Occipital lobe (tissue), 2 donors: ENCODE measurements around the gene SLC22A12. TPM values are rescaled to one million over a fixed set of nuclear protein-coding genes. Genes with fewer than 3 reads are reported as not detected.
"Not testable (repeated sequence)": the region's sequence is repeated elsewhere in the genome, so short reads cannot be mapped to it uniquely, and the experiment has no call there.

Source experiments
- DNase-seq: peaks from one replicate; lab custom pipeline; 2025; lab: John Stamatoyannopoulos, UW
- total RNA-seq: library from RNA; depleted of rRNA; stranded (reverse); fragments of >200 nt; gene quantifications from one replicate; pipeline ENCODE4 v1.2.3, GENCODE V29; 2014

Gene SLC22A12
- total RNA-seq: not detected

DNA sequence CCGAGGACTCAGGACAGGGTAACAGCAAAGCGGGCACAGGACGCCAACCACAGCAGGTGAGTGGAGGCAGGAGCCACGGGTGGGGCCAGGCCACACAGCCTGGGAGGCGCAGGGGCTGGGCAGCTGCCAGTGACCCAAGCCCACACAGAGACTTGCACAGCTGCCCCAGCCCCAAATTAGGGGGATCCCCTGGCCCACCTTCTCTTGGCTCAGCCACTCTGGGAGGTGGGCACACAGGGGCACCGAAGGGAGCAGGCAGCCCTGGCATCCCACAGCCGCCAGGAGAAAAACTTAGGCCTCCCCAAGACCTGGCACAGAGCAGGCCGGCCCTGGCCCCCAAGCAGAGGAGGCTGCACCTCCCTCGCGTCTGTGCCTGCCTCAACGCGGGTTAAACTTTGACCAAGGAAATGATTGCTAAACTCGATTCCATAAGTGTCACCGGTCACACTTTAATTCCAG lies at the start of gene SLC22A12:
TSS of gene SLC22A12 (plus strand) at position 458 of the 459 bp plus-strand sequence. CDS start 337 bp downstream, outside the sequence.
- no peak for DNase-seq

DNA sequence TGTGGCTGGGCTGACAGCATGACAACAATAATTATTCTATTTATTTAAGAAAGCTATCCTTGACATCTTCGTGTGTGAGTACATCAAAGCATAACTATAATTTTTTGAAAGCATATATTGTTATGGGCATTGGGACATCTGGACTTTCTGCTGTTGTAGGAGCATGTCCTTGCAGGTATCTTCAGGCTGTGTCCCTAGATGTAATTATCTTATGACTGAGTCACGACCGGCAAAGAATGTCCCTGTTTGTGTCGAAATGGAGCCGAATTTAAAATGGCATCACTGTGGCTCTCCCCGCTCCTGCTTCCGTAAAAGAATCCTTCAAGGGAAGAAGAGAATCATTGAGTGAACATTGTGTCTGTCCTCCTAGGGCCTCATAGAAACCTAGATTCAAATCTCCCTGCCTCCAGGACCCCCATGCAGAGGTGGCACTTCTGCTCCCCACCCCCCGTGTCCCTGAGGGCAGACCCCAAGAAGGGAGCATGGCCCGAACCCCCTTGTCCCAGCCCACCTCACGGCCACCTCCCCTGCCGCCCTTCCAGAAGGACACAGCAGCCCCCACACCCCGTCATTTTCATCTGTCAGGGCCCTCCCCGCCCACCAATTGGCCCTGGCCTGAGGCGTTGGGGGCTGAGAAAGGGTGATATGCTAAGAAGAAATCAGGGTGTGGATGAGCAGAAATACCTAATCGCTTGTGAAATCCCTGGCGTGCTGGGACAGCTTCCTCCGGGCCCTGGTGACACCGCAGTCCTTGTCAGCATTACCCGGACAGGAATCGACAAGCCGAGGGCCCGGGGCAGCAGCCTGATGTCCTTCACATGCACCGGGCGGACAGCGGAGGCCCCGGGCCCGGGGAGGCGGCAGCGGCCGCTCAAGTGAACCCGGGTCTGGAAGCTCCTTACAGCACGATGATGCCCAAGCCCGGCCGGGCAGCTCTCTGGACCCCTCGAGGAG lies 48.6 kb upstream of the SLC22A12 start:
- no peak for DNase-seq

DNA sequence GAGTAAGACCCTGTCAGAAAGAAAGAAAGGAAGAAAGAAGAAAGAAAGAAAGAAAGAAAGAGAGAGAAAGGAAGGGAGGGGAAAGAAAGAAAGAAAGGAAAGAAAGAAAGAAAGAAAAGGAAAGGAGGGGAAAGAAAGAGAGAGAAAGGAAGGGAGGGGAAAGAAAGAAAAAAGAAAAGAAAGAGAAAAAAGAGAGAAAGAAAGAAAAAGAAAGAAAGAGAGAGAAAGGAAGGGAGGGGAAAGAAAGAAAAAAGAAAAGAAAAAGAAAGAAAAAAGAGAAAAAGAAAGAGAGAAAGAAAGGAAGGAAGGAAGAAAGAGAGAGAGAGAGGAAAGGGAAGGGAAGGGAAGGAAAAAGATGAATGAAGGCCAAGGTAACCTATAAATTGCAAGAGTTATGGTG lies 47.2 kb upstream of the SLC22A12 start:
- no peak for DNase-seq

DNA sequence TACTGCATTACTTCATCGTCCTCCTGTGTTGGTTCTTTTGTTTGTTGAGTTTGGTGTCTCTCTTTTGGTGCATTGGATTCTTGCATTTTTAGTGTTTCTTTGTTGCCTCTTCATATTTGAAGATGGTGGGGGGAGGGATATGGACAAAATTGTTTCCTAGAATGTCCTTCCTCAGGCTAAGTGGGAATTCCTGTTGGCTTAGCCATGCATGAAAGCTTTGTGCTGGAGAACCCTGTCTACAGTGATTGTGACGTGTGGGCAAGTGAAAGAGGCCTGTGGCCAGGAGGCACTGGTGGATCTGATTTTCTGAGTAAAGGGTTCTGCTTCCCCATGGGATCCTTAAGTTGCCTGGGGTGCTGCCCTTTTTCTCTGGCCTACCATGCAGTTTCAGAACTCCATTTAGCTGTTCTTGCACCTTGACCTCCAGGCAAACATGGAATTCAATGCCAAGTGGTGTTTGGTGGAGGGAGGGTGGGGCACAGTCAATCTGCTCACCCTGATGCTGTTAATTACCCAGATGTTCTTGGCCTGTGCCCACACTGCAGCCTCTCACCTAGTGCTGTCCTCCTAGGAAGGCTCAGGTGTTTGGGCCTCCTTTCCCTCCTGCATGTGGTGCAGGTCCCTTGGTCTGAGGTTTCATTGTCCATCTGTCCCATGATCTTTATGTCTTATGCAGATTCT lies 46.3 kb upstream of the SLC22A12 start:
- DNase-seq: no peak

DNA sequence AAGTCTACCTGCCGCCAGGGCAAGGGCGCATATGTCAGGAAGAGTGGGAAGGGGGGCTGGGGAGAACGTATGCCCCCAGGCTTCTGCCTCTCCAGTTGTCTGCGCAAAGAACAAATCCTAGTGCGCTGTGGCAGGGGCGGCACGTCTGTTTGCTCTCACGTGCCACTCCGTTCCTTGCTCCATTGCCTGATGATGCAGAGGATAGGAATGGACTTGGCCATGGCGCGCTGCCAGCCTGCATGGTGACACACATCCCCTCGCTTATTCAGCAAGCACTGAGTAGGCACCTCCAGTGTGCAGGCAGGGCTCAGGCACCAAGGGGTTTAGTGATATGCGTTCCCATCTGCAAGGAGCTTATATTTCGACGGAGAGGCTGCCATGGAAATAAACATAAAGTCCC lies 45.4 kb upstream of the SLC22A12 start:
- no peak for DNase-seq

DNA sequence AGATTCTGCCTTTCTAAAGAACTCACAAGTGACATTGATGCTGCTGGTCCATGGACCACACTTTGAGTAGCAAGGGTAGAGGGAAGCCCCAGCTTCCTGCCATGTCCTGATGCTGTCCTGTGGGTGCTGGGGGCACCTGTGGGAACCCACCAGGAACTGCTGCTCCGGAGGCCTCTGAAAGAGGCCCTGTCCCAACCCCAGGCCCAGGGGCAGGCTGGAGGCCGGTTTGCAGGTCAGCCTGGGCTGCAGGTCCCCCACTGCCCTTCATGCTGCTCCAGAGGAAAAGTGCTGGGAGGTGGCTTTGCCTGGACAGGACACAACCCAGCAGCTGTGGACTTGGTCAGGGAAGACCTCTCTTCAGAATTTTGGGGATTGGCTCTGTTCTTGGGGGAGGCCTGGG lies 44.8 kb upstream of the SLC22A12 start:
- no peak for DNase-seq

DNA sequence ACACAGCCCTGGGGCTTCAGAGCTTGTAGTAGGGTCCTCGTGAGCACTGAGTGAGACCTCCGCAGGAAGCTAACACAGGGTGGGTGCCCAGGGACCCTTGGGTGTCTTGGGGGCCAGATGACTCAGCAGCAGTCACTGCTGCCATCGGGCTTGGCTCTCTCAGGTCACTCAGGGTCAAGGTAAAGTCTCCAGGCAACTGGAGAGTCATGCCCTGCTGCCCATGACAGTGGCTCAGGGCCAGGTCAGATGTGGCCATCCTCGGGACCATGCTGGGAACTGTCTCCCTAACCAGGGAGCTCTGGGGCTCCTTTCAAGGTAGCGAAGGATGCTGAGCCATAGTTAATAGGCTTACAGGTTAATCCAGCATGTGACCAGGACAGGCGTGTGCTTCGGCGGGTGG lies 44.4 kb upstream of the SLC22A12 start:
- DNase-seq: no peak

DNA sequence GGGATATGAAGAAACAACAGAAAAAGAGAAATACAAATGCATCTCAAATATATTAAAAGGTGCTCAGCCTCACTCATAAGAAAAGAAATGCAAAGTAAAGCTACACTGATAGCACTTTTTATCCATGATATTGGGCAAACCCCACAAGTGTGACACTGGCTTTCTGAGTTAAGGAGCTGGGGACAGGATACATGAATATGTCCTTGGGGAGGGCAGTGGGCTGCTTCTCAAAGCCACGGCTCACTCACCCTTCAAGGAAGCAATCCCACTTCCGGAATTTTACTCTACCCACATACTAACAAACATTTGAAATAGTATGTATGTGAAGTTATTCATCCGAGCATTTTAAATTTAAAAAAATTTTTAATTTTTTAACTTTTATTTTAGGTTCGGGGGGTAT lies 41.1 kb upstream of the SLC22A12 start:
- DNase-seq: no peak

DNA sequence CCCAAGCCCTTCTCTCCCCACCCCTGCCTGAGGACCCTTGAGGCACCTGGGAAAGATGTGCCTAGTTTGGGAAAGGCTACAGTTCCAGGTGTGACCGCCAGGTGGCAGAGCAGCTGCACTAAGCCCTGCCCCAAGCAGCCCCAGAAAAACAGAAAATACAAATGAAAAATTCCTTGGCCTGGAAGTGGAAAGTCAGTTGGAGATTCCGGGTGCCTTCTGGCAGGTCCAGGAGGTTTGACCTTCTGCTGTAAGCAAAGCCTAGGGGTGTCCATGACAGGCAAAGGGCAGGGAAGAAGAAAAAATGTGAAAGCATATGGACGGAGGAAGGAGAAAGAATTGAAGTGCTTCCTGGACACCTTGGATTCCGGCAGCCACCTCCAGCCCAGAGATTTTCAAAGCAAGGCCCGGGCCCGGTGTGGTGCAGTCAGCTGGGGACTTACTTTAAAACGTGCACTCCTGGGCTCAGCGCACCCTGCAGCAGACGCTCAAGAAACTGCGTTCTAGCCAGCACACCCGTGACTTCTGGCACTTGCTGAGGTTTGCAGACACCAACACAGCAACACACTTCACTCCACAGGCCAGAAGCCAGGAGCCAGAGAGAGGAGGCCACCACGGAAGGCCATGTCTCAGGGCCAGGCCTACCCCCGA lies 37.3 kb upstream of the SLC22A12 start:
- peak; percentile 22 for DNase-seq

DNA sequence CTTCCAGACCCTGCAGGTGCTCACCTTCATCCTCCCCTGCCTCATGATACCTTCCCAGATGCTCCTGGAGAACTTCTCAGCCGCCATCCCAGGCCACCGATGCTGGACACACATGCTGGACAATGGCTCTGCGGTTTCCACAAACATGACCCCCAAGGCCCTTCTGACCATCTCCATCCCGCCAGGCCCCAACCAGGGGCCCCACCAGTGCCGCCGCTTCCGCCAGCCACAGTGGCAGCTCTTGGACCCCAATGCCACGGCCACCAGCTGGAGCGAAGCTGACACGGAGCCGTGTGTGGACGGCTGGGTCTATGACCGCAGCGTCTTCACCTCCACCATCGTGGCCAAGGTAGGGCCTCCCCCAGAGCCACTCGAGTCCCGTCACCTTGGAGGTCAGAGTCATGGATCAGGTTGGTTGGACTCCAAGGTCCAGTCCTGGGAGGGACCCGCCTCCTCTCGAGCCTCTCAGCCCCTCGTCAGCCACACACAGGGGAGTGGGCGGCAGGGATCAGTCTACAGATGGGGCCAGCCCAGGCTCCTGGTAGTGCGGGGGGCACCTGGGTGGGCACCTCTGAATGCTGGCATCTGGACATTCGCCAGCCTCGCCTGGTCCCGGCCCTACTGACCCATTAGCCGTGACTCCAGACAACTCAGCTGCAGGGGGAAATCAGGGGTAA lies 34.8 kb upstream of the SLC22A12 start:
- no peak for DNase-seq

DNA sequence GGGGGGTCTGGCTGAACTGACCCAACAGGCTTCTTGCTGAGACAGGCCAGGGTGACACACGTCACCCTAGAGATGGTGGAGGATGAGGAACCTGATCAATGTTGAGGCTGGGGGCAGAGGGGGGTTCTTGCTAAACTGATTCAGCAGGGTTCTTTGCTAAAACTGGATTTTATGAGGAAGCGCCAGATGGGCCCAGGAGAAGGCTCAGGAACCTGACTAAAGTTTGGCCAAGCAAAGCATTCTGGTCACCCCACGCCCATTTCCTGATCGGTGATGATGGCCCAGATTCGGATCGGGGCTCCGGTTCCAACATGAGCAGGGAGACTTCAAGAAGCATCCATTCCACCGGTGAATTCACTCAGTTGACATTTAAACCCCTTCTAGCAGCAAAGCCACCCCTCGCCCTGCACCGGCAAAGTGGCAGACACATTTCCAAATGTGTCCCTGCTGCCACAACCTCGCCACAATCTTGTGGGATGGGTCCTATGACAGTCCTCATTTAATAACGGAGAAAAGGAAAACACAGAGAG lies 34.2 kb upstream of the SLC22A12 start:
- DNase-seq: no peak

DNA sequence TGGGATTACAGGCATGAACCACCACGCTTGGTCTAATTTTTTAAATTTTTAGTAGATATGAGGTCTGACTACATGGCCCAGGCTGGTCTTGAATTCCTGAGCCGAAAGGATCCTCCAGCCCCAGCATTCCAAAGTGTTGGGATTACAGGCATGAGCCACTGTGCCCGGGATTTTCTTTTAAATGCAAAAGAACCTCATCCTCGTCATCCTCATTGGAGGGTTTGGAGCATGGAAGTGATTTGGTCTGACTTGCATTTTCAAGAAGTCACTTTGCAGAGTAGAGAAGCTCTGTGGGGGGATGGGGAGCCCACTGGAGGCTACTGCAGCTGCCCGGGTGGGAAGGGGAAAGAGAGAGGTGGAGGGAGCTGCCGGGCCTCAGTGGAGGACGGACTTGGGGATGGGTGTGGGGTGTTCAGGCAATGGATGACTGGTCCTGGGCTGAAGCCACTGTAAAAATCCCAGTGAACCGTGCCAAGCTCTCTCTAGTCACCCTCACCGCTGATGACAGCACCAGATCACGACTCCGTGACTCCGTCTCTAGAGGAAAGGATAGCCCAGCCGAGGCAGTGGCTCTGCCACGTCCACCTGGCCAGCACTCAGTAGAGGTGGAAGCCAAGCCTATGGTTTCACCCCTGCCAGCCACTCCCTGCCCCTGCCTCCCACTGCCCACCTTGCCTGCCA lies 32.8 kb upstream of the SLC22A12 start:
- DNase-seq: no peak

DNA sequence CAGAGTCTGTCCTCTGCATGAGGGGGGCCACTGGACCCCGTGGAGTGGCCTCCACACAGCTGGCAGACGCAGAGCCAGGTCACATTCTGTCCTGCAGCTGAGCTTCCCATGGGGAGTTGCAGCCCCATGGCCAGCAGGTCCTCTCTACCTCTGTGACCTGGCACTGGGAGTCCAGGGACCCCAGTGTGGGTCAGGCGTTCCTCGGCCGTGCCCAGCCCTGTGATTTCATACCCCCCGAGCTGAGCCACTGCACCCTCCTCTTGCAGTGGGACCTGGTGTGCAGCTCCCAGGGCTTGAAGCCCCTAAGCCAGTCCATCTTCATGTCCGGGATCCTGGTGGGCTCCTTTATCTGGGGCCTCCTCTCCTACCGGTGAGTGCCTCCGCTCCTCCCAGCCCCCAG lies 32.2 kb upstream of the SLC22A12 start:
- DNase-seq: no peak

DNA sequence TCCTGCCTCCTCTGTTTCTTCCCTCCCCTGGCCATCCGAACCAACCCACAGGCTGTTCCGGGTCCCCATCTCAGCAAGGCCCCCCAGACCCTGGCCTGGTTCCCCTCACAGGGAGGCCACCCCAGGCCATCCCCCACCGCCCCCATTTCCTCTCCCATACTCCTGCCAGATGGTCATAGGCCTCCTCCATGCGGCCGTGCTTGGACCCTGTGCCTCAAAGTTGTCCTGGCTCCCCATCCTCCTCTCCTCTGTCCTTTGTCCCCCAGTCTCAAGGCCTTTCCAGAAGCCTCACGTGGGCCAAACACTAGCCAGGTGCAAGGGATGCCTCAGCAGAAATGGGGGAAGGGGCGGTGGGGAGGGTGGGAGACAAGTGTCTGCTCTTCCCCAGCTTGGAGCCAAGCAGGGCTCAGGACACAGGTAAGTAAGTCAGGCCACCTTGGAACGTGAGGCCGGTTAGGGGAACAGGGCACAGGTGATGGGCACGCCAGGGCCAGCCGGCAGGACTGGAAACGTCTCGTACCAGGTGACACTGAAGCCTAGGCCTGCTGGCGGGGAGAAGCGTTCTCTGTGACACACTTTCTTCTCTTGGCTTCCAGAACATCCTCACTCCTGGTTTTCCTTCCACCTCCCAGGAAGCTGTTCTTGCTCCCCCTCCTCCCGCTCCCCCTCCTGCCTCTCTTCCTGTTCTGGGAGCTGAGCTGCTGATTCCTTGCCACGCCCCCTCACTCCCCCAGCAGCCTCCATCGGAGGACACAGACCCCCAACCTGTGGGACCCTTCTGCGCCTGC lies 31.5 kb upstream of the SLC22A12 start:
- no peak for DNase-seq

DNA sequence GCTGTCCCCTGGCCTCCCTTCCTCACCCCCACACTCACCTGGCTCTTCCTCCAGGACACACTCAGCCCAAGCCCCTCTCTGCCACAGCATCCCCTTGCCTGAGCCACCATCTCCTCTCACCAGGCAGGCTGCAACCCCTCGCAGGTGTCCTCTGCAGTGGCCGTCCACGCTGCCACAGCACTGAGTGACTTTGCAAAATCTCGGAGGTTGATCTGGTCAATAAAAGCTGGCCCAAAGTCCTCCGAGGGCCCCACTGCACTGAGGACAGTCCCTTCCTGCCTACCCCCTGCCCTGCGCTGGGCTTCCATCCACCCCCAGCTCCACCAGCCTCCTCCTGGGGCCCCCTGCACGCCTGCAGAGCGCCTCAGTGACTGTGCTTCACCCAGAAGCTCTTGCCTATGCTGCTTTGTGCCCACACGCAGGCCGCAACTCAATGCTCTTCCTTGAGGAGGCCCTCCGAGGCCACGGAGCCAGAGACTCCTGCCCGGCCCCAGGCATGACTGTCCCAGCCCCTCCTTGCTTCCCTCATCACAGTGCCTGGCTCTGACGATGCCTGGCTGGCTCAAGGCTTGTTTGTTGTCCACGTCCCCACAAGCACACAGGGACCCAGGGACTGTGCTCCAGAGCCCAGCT lies 30.8 kb upstream of the SLC22A12 start:
- no peak for DNase-seq

DNA sequence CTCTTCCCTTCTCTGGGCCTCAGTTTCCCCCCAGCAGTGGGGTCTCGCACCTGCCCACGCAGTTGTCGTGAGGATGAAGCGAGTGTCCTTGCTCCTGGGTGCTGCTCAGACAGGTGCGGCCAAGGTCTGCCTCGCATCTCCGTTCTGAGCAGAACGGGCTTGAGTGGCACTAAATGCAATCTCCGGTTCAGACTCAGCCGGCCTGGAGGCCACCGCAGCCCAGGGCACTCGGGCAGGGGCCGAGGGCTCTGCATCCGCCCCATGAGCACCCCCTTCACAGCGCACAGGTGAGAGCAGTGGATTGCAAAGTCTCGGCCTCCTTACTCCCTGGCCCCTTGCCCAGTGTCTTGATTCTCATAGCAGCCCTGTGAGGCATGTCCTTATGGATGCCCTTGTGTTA lies 30.1 kb upstream of the SLC22A12 start:
- no peak for DNase-seq

DNA sequence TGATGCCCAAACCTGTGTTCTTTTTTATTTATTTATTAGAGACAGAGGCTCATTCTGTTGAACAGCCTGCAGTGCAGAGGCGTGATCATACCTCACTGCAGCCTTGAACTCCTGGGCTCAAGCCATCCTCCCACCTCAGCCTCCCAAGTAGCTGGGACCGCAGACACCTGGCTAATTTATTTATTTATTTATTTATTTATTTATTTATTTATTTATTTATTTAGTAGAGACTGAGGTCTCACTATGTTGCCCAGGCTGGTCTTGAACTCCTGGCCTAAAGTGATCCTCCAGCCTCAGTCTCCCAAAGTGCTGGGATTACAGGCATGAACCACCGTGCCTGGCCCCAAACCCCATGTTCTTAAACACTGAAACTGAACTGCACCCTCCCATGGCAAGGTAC lies 29.6 kb upstream of the SLC22A12 start:
- DNase-seq: not testable (repeated sequence)

DNA sequence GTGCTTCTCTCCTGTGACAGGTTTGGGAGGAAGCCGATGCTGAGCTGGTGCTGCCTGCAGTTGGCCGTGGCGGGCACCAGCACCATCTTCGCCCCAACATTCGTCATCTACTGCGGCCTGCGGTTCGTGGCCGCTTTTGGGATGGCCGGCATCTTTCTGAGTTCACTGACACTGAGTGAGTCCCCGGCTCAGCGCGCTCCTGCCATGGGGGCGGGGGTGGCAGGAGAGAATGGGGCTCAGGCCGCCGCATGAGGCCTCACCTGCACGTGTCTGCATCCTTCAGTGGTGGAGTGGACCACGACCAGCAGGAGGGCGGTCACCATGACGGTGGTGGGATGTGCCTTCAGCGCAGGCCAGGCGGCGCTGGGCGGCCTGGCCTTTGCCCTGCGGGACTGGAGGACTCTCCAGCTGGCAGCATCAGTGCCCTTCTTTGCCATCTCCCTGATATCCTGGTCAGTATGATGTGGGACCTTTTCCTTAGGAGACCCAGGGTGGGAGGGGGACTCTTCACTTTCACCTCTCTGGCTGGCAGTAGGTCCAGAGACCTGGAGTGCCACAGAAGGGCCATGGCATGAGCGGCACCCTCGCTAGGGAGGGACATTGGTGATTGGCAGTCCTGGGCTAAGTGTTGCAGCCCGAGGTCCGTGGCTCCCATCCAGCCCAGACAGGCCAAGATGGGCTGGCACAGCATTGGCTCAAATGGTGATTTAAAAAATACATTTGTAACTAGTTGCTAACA lies 28.9 kb upstream of the SLC22A12 start:
- no peak for DNase-seq
